Activated naive CD8-positive, alpha-beta T cell treated with anti-CD3 and anti-CD28 coated beads, Interleukin-2, amount 50 U/mL, for 24 hours (primary cell): Measurements from ENCODE around the gene HTR3C.
"Not testable (repeated sequence)": the region's sequence is repeated elsewhere in the genome, so short reads cannot be mapped to it uniquely, and the experiment has no call there.

Source experiments
- ATAC-seq: fragments of 150-1000 bp; cut with Tn5 transposase; one replicate; pipeline ENCODE4 v1.10.0; 2021
- DNase-seq: peaks from one replicate; pipeline ENCODE4 v3.0.0; 2021
- H3K27ac Mint-ChIP-seq: one replicate; pipeline ENCODE4 v1.8.0; 2021; ENCODE audit warnings: mild to moderate bottlenecking, mixed read lengths
- H3K27me3 Mint-ChIP-seq: one replicate; pipeline ENCODE4 v1.8.0; 2021; ENCODE audit warnings: mixed read lengths
- H3K36me3 Mint-ChIP-seq: one replicate; pipeline ENCODE4 v1.8.0; 2021; ENCODE audit warnings: low read depth, mixed read lengths
- H3K4me1 Mint-ChIP-seq: one replicate; pipeline ENCODE4 v1.8.0; 2021; ENCODE audit warnings: mixed read lengths
- H3K4me3 Mint-ChIP-seq: one replicate; pipeline ENCODE4 v1.8.0; 2021; ENCODE audit warnings: mild to moderate bottlenecking, moderate library complexity, mixed read lengths
- H3K9me3 Mint-ChIP-seq: one replicate; pipeline ENCODE4 v1.8.0; 2021; ENCODE audit warnings: mixed read lengths

The HTR3C gene, protein sequence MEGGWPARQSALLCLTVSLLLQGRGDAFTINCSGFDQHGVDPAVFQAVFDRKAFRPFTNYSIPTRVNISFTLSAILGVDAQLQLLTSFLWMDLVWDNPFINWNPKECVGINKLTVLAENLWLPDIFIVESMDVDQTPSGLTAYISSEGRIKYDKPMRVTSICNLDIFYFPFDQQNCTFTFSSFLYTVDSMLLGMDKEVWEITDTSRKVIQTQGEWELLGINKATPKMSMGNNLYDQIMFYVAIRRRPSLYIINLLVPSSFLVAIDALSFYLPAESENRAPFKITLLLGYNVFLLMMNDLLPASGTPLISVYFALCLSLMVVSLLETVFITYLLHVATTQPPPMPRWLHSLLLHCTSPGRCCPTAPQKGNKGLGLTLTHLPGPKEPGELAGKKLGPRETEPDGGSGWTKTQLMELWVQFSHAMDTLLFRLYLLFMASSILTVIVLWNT

GRCh38 chr3:184052767-184053166, at the start of gene HTR3C:
Gene HTR3C (plus strand): TSS chr3:184053047. CDS start chr3:184053081, 34 bp downstream.
- H3K4me3 Mint-ChIP-seq, result no peak within 1 kb of the TSS
- no peak for ATAC-seq
- no peaks in the 10 kb centered on the region for H3K4me1 Mint-ChIP-seq
- DNase-seq, result no peak
- H3K9me3 Mint-ChIP-seq, result no peaks in the 10 kb centered on the region
- no peaks in the 10 kb centered on the region for H3K36me3 Mint-ChIP-seq
- H3K27me3 Mint-ChIP-seq, result peaks cover 8% of the 10 kb centered on the region
- H3K27ac Mint-ChIP-seq, result no peak within 1 kb of the TSS

DNA sequence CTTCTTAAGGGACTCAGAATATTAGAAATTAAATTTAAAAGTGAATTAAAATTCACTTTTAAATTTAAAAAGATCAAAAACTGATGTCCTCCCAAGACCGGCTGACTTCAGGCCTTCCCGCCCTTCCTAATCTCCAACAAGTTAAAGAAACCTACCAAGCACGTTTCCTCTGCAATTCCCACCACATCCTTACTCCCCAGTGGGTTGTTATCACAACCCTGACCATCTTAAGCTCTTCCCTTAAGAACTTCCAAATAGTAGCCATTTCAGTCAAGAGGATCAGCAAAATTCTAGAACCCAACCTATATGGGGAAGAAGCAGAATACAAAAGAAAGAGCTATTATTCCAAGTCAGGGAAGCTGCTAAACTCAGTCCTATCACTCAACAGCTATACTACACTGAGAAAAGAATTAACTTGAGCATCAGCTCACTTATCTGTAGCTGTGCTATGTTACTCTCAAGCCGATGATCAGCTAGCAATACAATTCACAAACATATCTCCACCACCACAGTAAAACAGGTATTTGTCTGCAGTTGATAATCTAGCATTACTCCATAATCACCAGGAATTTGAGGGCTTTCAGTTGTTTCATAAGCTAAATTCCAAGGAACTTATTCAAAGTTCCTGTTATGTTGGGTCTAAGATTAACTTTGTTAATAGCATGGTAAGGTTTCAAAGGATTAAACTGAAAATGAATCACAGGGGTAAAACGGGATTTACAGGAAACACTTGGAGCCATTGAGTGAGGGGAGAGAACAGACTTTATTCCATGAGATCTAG, 49.5 kb upstream of the HTR3C start:
- no peak for DNase-seq
- Mint-ChIP-seq H3K36me3 (peaks cover 6% of the 10 kb centered on the region), H3K27me3 (no peaks in the 10 kb centered on the region), H3K4me1 (peaks cover 20% of the 10 kb centered on the region), H3K27ac (no peak overlapping the region), H3K9me3 (no peaks in the 10 kb centered on the region), H3K4me3 (no peak overlapping the region)
- ATAC-seq, result no peak

DNA sequence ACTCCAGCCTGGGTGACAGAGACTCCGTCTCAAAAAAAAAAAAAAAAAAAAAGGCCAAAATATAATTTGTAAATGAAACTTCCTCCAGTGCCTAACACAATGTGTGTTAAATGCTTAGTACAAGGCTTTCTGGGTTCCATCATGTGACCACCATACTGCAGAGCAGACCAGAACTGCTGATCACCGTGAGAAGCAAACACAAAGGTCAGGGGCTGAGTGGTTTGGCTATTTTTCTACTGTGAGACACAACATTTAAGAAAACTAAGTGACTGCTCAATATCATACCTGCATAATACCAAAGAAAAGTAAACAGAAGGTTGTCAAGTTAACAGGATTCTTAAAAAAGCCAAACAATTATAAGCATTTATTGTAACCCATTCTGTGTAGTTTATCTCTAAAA, 48.4 kb upstream of the HTR3C start:
- peaks cover 20% of the 10 kb centered on the region for H3K4me1 Mint-ChIP-seq
- no peaks in the 10 kb centered on the region for H3K9me3 Mint-ChIP-seq
- DNase-seq, result no peak
- H3K36me3 Mint-ChIP-seq, result peaks cover 11% of the 10 kb centered on the region
- H3K27ac Mint-ChIP-seq, result no peak overlapping the region
- H3K4me3 Mint-ChIP-seq, result no peak overlapping the region
- no peak for ATAC-seq
- no peaks in the 10 kb centered on the region for H3K27me3 Mint-ChIP-seq

DNA sequence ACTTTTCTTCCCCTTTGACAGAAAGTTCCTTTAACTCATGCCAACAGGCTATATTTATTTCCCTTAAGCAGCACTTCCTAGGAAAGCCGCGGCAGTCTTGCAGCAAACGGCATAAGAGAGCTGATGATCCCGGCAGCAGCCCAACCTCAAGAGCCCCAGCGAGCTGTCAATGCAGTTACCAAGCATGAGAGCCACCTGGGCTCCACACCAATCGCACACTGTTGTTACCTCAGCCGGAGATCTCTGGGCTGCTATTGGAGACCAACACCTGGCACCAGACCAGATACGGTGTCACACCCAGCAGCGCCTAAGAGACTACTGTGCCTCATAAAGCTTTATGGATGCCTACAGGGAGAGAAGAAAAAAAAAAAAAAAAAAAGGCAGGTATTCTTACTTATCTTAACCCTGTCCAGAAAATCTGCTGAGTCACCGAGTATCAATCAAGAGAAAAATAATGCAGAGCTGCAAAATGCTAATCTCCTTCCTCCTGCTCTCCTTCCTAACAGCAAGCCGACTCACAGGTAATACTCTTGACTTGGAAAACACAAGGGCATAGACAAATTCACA, 46.8 kb upstream of the HTR3C start:
- DNase-seq (peak; percentile 32), ATAC-seq (peak; percentile 78)
- no peak overlapping the region for H3K4me3 Mint-ChIP-seq

DNA sequence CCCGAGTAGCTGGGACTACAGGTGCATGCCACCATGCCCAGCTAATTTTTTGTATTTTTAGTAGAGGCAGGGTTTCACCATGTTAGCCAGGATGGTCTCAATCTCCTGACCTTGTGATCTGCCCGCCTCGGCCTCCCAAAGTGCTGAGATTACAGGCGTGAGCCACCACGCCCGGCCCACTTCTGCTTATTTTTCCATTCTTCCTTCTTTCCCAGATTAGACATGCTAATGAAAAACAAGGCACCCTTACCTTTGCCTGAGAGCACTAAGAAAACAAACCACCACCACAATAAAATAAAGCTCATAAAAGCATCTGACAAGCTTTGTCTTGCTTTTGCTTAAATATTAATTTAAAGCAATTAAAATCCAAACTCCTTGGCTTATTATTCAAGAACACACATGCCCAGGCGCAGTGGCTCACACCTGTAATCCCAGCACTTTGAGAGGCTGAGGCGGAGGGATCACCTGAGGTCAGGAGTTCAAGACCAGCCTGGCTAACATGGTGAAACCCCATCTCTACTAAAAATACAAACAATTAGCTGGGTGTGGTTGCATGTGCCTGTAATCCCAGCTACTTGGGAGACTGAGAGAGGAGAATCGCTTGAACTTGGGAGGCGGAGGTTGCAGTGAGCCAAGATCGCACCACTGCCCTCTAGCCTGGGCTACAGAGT, 45.6 kb upstream of the HTR3C start:
- H3K9me3 Mint-ChIP-seq, DNase-seq, ATAC-seq, H3K4me3 Mint-ChIP-seq, H3K27me3 Mint-ChIP-seq: not testable (repeated sequence)
- peak overlapping the region; percentile 19 for H3K27ac Mint-ChIP-seq
- peaks cover 20% of the 10 kb centered on the region for H3K4me1 Mint-ChIP-seq
- H3K36me3 Mint-ChIP-seq, result peaks cover 17% of the 10 kb centered on the region

More for the DNA sequence above, 46.8 kb upstream of the HTR3C start:
- H3K36me3 Mint-ChIP-seq, result peaks cover 13% of the 10 kb centered on the region
- H3K27ac Mint-ChIP-seq, result peak overlapping the region; percentile 44
- no peaks in the 10 kb centered on the region for H3K9me3 Mint-ChIP-seq
- no peaks in the 10 kb centered on the region for H3K27me3 Mint-ChIP-seq
- H3K4me1 Mint-ChIP-seq, result peaks cover 20% of the 10 kb centered on the region

DNA sequence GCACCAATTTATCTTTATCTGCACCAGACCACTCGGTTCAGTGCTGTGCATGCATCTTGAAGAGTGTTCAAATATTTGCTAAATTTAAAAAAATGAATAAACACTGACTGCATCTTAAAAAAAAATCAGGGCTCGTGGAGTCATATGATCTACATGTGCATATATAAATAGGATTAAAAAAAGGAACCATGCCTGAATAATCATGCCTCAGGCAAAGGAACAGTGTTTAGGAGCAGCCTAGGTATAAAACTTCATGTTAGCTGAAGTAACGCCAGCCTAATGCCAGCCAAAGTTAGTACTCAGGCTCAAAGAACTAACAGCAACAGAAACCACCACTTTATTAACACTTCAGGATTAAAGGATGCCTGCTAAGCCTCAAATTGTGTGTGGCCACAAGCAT, 44.7 kb upstream of the HTR3C start:
- ATAC-seq, result no peak
- no peak for DNase-seq
- H3K27ac Mint-ChIP-seq, result no peak overlapping the region
- peaks cover 20% of the 10 kb centered on the region for H3K36me3 Mint-ChIP-seq
- no peak overlapping the region for H3K4me3 Mint-ChIP-seq
- no peaks in the 10 kb centered on the region for H3K9me3 Mint-ChIP-seq
- no peaks in the 10 kb centered on the region for H3K27me3 Mint-ChIP-seq
- H3K4me1 Mint-ChIP-seq, result peaks cover 20% of the 10 kb centered on the region

GRCh38 chr3:184011230-184011876, 41.5 kb upstream of the HTR3C start:
- Mint-ChIP-seq H3K27ac (no peak overlapping the region), H3K36me3 (peaks cover 23% of the 10 kb centered on the region), H3K4me1 (peaks cover 24% of the 10 kb centered on the region), H3K27me3 (no peaks in the 10 kb centered on the region), H3K4me3 (no peak overlapping the region), H3K9me3 (no peaks in the 10 kb centered on the region)
- DNase-seq, result no peak
- no peak for ATAC-seq

- Mint-ChIP-seq H3K9me3 (no peaks in the 10 kb centered on the region), H3K27ac (no peak overlapping the region)
- ATAC-seq, result no peak
Measured at GRCh38 chr3:184011937-184012889, 40.6 kb upstream of the HTR3C start.

GRCh38 chr3:184015381-184016019, 37.3 kb upstream of the HTR3C start:
- Mint-ChIP-seq H3K27ac (no peak overlapping the region), H3K36me3 (peaks cover 13% of the 10 kb centered on the region), H3K4me3 (peak overlapping the region; percentile 97), H3K9me3 (no peaks in the 10 kb centered on the region), H3K4me1 (peaks cover 23% of the 10 kb centered on the region), H3K27me3 (peaks cover 9% of the 10 kb centered on the region)
- DNase-seq, result no peak
- no peak for ATAC-seq

More at GRCh38 chr3:184011937-184012889, 40.6 kb upstream of the HTR3C start:
- no peak for DNase-seq
- H3K27me3 Mint-ChIP-seq, result no peaks in the 10 kb centered on the region
- no peak overlapping the region for H3K4me3 Mint-ChIP-seq
- H3K36me3 Mint-ChIP-seq, result peaks cover 23% of the 10 kb centered on the region
- peaks cover 24% of the 10 kb centered on the region for H3K4me1 Mint-ChIP-seq

DNA sequence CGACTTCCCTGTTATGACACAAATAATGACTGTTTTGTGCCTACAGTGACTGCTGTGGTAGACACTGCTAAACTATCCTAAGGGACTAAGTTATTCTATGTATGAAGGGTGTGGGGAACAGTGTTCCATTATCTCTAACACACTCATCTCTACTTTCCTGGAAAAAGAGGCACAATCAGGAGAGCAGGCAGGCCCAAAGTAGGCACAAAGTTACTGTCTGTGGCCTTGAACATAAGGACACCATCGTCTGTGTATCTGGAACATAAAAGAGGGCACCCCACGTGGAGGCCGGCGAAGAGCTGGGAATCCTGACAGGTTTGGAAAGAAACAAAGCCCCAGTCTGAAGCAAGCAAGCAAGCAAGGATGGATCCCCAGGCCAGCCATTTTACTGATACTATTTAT, 36.7 kb upstream of the HTR3C start:
- Mint-ChIP-seq H3K9me3 (no peaks in the 10 kb centered on the region), H3K4me3 (peak overlapping the region; percentile 97), H3K4me1 (peaks cover 23% of the 10 kb centered on the region), H3K36me3 (peaks cover 13% of the 10 kb centered on the region), H3K27me3 (peaks cover 12% of the 10 kb centered on the region), H3K27ac (no peak overlapping the region)
- ATAC-seq (no peak), DNase-seq (no peak)

DNA sequence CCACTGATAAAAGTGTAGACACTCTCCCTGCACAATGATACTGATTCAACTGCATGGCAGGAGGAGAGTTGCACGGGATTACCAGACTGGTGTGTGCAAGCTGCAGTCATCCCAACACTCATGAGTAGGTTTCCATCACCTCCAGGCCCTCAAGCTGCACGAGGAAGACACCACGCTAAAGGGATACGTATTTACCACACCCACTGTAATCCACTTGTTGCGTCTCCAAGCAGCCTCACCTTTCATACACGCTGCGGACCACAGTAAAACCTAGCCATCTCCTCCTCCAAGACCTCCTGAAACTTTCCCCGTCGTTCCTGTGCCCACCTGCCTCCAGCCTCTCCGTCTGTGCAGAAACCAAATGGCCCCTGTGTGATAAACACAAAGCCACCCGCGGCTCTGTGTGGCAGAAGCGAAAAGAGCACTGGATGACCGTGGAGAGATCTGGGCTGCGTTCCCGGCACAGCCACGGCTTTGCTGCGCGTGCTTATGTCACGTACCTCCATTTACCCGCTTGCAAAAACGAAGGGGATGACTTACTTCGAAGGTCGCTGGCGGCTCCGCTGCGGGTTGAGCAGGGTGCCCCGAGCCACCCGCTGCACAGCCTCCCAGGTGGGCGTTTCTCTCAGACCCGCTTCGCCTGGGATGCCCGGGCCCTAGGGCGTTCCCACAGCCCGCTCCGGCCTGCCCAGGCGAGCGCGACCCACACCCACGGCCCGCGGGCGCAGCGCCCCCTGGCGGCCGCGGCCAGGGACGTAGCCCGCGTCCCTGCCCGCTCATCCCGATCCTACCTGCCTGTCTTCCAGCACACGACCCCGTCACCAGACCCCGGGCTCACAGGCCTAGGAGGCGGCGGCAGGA, 35.8 kb upstream of the HTR3C start:
- Mint-ChIP-seq H3K27ac (peak overlapping the region; percentile 89), H3K4me1 (peaks cover 24% of the 10 kb centered on the region), H3K9me3 (no peaks in the 10 kb centered on the region), H3K27me3 (peaks cover 16% of the 10 kb centered on the region), H3K36me3 (peaks cover 10% of the 10 kb centered on the region), H3K4me3 (peak overlapping the region; percentile 97)
- ATAC-seq (peak; percentile 77), DNase-seq (peak; percentile 58)
